Peyer's patch (tissue), 4 donors: ENCODE results near the gene RBM20. TPM values are rescaled to one million over a fixed set of nuclear protein-coding genes. Genes with fewer than 3 reads are reported as not detected.
"Not testable (repeated sequence)": the region's sequence is repeated elsewhere in the genome, so short reads cannot be mapped to it uniquely, and the experiment has no call there.

Source experiments
- DNase-seq, 3 donors: peaks; one replicate each; pipeline ENCODE4 v3.0.0-alpha.2; 2017 to 2019
- H3K27ac ChIP-seq, 4 donors: fragments of 200-600 bp; sonication (generic); one replicate each; pipeline ENCODE4 v1.5.1; 2016 to 2019
- H3K27me3 ChIP-seq, 2 donors: fragments of 200-600 bp; sonication (generic); one replicate each; pipeline ENCODE4 v1.5.1; 2019
- H3K36me3 ChIP-seq, 3 donors: fragments of 200-600 bp; sonication (generic); one replicate each; pipeline ENCODE4 v1.5.1; 2016 to 2019
- H3K4me1 ChIP-seq, 4 donors: fragments of 200-600 bp; sonication (generic); one replicate each; pipeline ENCODE4 v1.5.1; 2016 to 2019
- H3K4me3 ChIP-seq, 4 donors: fragments of 200-600 bp; sonication (generic); 1 replicate in 3 of 4; 2 replicates in 1 of 4; pipeline ENCODE4 v1.5.1; 2016 to 2019; ENCODE audit warnings: mild to moderate bottlenecking in 1 of 4
- H3K9me3 ChIP-seq, 4 donors: fragments of 200-600 bp; sonication (generic); one replicate each; pipeline ENCODE4 v1.5.1; 2016 to 2019; ENCODE audit warnings: mild to moderate bottlenecking in 1 of 4
- POLR2A ChIP-seq, 2 donors: fragments of 450-650 bp; IDR thresholded peaks; one replicate each; pipeline ENCODE4 v1.5.1; 2017; ENCODE audit warnings: antibody characterized with exemption in 2 of 2, mild to moderate bottlenecking in 2 of 2, moderate library complexity in 2 of 2
- total RNA-seq, 4 donors: library from RNA; depleted of rRNA; stranded (reverse); fragments of >200 nt; gene quantifications; one replicate each; pipeline ENCODE4 v1.1.0, GENCODE V29; 2016
- TF ChIP-seq, protein P1 (sequence below), 6 experiments: fragments of 450-650 bp in 4 of 6; fragments of 200-600 bp in 2 of 6; sonication (generic) in 1 of 6; IDR thresholded peaks; one replicate each; pipeline ENCODE4 v1.5.1; 2017 to 2019; ENCODE audit warnings: antibody characterized with exemption in 6 of 6, mild to moderate bottlenecking in 3 of 6, moderate library complexity in 1 of 6

Gene RBM20
- total RNA-seq, 4 donors from 2014 or later = 0.80 to 4.1 (median 1.2) TPM

DNA sequence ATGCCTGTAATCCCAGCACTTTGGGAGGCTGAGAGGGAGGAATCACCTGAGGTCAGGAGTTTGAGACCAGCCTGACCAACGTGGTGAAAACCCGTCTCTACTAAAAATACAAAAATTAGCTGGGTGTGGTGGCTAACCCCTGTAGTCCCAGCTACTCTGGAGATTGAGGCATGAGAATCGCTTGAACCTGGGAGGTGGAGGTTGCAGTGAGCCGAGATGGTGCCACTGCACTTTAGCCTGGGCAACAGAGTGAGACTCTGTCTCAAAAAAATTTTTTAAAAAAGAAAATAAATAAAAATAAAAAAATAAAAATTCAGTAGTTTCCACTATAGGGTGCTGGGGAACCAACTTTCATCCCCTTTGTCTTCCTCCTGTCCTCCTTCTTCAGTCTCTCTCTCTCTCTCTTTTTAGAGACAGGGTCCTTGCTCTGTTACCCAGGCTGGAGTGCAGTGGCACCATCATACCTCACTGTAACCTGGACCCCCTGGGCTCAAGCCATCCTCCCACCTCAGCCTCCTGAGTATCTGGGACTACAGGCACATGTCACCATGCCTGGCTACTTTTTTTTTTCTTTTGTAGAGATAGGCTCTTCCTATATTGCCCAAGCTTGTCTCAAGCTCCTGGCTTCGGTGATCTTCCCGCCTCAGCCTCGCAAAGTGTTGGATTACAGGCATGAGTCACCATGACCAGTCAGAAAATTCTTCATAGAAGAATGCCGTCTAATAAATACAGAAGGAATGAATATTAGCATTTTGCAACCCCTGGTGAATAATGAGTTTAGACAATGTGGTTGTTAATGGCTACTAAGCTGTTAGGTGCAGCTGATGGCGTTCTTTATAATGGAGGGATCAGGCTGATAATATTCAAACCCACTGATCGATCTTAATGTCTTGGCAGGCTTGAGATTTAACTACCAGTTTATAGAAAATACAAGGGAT is 20.6 kb downstream of the RBM20 start:
- Histone ChIP-seq H3K9me3 (no peaks in the 10 kb centered on the region), H3K27me3 (no peaks in the 10 kb centered on the region), H3K4me1 (no peaks in the 10 kb centered on the region), H3K27ac (no peak overlapping the region), H3K36me3 (no peaks in the 10 kb centered on the region), H3K4me3 (no peak overlapping the region)
- no peak for TF ChIP-seq POLR2A (IDR thresholded peaks at IDR 0.05)
- TF ChIP-seq, protein P1, sequence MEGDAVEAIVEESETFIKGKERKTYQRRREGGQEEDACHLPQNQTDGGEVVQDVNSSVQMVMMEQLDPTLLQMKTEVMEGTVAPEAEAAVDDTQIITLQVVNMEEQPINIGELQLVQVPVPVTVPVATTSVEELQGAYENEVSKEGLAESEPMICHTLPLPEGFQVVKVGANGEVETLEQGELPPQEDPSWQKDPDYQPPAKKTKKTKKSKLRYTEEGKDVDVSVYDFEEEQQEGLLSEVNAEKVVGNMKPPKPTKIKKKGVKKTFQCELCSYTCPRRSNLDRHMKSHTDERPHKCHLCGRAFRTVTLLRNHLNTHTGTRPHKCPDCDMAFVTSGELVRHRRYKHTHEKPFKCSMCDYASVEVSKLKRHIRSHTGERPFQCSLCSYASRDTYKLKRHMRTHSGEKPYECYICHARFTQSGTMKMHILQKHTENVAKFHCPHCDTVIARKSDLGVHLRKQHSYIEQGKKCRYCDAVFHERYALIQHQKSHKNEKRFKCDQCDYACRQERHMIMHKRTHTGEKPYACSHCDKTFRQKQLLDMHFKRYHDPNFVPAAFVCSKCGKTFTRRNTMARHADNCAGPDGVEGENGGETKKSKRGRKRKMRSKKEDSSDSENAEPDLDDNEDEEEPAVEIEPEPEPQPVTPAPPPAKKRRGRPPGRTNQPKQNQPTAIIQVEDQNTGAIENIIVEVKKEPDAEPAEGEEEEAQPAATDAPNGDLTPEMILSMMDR (IDR thresholded peaks at IDR 0.05) = no peak
- DNase-seq = no peak

DNA sequence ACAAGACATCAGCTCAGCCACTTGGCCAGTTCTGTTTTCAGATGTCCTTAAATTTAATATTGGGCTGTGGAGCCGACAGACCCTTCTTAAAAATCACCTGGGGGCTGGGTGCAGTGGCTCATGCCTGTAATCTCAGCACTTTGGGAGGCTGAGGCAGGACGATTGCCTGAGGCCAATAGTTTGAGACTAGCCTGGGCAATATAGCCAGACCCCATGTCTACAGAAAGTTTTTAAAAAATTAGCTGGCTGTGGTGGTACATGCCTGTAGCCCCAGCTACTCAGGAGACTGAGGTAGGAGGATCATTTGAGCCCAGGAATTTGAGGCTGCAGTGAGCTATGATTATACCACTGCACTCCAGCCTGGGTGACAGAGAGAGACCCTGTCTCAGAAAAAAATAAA is 22.1 kb downstream of the RBM20 start:
- not testable (repeated sequence) for DNase-seq, H3K27ac ChIP-seq, H3K27me3 ChIP-seq, H3K36me3 ChIP-seq, H3K4me1 ChIP-seq, H3K9me3 ChIP-seq, H3K4me3 ChIP-seq

DNA sequence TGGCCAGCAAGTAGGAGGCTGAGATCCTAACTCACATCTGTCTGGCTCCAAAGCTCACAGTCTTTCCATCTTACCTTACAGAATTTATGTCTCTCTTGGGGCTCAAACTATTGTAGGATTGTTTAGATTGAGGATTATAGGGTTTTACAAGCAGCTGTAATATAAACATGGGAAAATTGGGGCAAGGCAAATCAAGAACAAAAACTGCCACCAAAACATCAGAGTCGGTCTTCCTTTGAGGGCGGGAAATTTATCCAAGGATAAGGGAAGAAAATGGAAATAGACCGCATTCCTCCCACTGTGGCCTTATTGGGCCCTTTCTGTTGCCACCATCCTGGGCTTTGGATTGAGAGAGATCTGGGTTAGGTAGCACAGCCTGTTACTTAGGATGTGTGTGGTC is 22.5 kb downstream of the RBM20 start:
- Histone ChIP-seq H3K4me1 (peaks cover 0 to 1% (median 0%) of the 10 kb centered on the region in 4 donors), H3K9me3 (no peaks in the 10 kb centered on the region), H3K27ac (no peak overlapping the region), H3K27me3 (no peaks in the 10 kb centered on the region), H3K4me3 (no peak overlapping the region), H3K36me3 (no peaks in the 10 kb centered on the region)
- TF ChIP-seq POLR2A (IDR thresholded peaks at IDR 0.05) = no peak
- TF ChIP-seq, protein P1 (IDR thresholded peaks at IDR 0.05) = no peak
- no peak for DNase-seq

DNA sequence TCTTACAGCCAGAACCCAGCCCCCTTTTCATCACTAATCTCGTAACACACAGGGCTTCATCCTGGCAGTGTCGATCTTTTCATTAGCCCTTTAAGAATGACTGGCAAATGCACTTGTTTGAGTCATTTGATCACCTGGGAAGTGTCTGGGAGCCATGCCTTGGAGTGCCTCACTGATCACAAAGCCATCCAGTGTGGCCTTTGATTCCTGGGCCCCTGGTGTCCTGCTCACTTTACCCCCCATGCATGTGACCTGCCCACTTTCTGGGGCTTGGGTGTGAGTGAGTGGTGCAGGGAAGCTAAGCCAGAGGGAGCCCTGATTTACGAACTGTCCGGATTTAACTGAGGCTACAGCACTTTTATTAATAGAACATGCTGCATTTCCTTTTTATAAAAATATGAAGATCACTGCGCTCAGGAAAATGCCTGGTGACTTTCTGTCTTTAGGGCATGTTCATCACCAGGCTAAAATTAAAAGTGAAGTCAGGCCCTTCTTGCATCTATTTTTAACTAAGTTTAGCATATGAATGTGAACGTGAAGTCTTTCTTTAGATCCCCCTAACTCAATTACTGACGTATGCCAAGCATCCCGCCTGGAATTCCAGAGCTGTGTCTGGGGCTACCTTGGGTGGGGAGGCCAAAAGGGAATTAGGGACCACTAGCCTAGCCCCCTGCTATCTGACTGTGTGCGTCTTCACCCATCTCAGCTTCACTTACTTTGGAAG is 23.6 kb downstream of the RBM20 start:
- TF ChIP-seq POLR2A (IDR thresholded peaks at IDR 0.05) = no peak
- TF ChIP-seq, protein P1 (IDR thresholded peaks at IDR 0.05) = no peak
- no peaks in the 10 kb centered on the region for H3K27me3 ChIP-seq
- peaks cover 0 to 5% (median 0%) of the 10 kb centered on the region in 4 donors for H3K4me1 ChIP-seq
- H3K27ac ChIP-seq = peak overlapping the region in 1 of 4 donors; percentile 64
- no peaks in the 10 kb centered on the region for H3K36me3 ChIP-seq
- DNase-seq = no peak
- H3K4me3 ChIP-seq = no peak overlapping the region
- H3K9me3 ChIP-seq = no peaks in the 10 kb centered on the region

DNA sequence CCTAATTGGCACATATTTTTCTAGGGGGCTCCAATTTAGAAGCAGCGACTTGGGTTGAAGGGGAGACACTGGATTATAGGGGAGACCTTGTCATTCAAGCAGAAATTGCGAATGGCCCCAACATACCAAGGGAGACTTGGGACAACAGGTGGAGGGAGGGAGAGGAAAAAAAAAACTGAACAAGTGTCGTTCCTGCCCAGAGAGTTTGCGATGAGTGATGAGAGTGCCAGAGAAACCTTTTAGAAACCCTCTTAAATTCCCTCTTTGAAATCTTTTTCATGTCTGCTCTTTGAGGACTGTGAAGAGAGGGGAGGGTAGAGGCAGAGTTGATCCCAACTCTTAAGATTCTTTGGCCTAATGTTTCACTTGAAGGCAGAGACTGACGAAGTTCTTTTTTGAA is 24.3 kb downstream of the RBM20 start:
- Histone ChIP-seq H3K9me3 (no peaks in the 10 kb centered on the region), H3K4me1 (peaks cover 0 to 5% (median 0%) of the 10 kb centered on the region in 4 donors), H3K36me3 (no peaks in the 10 kb centered on the region), H3K27ac (peak overlapping the region in 1 of 4 donors; percentile 64), H3K4me3 (no peak overlapping the region), H3K27me3 (no peaks in the 10 kb centered on the region)
- TF ChIP-seq, protein P1 (IDR thresholded peaks at IDR 0.05) = no peak
- no peak for TF ChIP-seq POLR2A (IDR thresholded peaks at IDR 0.05)
- no peak for DNase-seq

DNA sequence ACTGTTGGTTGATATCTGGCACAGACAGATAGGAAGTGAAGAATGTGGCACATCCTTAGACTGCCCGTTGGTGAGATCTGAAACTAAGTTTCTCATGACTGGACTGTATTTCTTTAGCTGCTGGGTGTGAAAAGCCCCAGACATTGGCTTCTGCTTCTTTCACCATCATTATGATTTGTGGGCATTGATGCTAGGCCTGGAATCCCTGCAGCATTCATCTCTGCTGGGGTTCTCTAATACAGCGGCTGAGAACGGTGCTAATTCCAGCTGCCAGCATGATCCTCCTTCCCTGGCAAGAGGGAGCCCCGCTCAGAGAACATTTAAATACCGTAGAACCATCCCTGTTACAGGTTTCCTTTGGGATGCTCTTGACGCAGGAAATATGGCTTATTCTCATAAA is 26.2 kb downstream of the RBM20 start:
- Histone ChIP-seq H3K36me3 (no peaks in the 10 kb centered on the region), H3K9me3 (no peaks in the 10 kb centered on the region), H3K27me3 (no peaks in the 10 kb centered on the region), H3K4me1 (peaks cover 0 to 5% (median 0%) of the 10 kb centered on the region in 4 donors), H3K4me3 (no peak overlapping the region), H3K27ac (no peak overlapping the region)
- TF ChIP-seq, protein P1 (IDR thresholded peaks at IDR 0.05) = no peak
- TF ChIP-seq POLR2A (IDR thresholded peaks at IDR 0.05) = no peak
- no peak for DNase-seq
